ENCODE results near the gene CYB561A3. TPM values are rescaled to one million over a fixed set of nuclear protein-coding genes. Genes with fewer than 3 reads are reported as not detected.

Gene CYB561A3
- total RNA-seq, 2 donors from 2014 or later: 17.3 to 22.8 TPM

DNA sequence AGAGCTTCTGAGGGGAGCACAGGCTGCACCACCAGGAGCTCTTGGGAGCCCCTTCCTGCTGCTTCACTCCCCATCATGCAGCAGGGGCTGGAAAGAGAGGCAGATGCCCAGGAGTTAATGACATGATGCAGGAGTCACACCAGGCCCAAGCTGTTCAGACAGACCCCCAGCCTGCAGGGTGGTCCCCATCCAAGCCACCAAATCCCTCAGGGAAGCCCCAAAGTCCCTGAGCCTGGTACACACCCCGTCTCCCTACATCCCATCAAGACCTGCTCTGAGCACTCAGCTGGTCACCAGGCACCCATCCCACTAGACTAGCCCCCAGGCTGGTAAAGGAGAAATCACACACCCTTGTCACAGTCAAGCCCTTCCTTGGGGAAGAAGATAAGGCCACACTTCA lies 11.3 kb downstream of the CYB561A3 start:
- no peaks in the 10 kb centered on the region for H3K27me3 ChIP-seq (ENCODE audit: control insufficient read depth, insufficient read depth, low read length, poor library complexity, severe bottlenecking)
- 85% methylated on average over 1 of the region's 1 CpG; no CpG with 5 or more reads in 1 of the 2 experiments for WGBS, 2 experiments (ENCODE audit: insufficient coverage in 1 of 2, insufficient read length in 1 of 2)
- no peak overlapping the region for H3K27ac Mint-ChIP-seq
- no peaks in the 10 kb centered on the region for H3K9me3 ChIP-seq (ENCODE audit: control insufficient read depth, low read length)
- H3K27me3 Mint-ChIP-seq (ENCODE audit: insufficient read depth): no peaks in the 10 kb centered on the region
- H3K4me3 ChIP-seq (ENCODE audit: low read length): no peak overlapping the region
- H3K9ac ChIP-seq (ENCODE audit: extremely low read depth, low read length, poor library complexity, severe bottlenecking): no peak overlapping the region
- peaks cover 27% of the 10 kb centered on the region for H3K36me3 Mint-ChIP-seq (ENCODE audit: low read depth)
- no peak overlapping the region for H3K27ac ChIP-seq (ENCODE audit: low read depth, low read length)
- H3K4me3 Mint-ChIP-seq: no peak overlapping the region
- no peaks in the 10 kb centered on the region for H3K9me3 Mint-ChIP-seq
- DNase-seq: no peak
- TF ChIP-seq, protein P1, sequence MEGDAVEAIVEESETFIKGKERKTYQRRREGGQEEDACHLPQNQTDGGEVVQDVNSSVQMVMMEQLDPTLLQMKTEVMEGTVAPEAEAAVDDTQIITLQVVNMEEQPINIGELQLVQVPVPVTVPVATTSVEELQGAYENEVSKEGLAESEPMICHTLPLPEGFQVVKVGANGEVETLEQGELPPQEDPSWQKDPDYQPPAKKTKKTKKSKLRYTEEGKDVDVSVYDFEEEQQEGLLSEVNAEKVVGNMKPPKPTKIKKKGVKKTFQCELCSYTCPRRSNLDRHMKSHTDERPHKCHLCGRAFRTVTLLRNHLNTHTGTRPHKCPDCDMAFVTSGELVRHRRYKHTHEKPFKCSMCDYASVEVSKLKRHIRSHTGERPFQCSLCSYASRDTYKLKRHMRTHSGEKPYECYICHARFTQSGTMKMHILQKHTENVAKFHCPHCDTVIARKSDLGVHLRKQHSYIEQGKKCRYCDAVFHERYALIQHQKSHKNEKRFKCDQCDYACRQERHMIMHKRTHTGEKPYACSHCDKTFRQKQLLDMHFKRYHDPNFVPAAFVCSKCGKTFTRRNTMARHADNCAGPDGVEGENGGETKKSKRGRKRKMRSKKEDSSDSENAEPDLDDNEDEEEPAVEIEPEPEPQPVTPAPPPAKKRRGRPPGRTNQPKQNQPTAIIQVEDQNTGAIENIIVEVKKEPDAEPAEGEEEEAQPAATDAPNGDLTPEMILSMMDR (conservative IDR thresholded peaks at IDR 0.05): no peak
- no peaks in the 10 kb centered on the region for H3K4me1 Mint-ChIP-seq
- H3K36me3 ChIP-seq (ENCODE audit: control insufficient read depth, insufficient read depth, low read length): no peaks in the 10 kb centered on the region
- no peaks in the 10 kb centered on the region for H3K4me1 ChIP-seq (ENCODE audit: control insufficient read depth, insufficient read depth, low read length)

DNA sequence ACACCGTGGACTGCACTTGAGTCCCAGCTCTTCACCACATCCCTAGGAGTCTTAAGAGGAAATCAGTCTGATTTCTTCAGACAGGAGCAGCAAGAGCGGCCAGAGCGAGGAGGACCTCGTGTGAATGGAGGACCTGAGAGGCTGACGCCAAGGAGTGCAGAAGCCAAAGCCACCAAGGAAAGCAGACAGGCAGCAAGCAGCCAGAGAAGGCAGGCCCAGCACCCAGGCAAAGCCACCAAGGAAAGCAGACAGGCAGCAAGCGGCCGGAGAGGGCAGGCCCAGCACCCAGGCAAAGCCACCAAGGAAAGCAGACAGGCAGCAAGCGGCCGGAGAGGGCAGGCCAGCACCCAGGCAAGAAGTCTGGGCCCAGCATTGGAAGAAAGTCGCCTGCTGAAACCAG lies 11.8 kb downstream of the CYB561A3 start:
- Histone ChIP-seq H3K36me3 (ENCODE audit: control insufficient read depth, insufficient read depth, low read length) (no peaks in the 10 kb centered on the region), H3K9ac (ENCODE audit: extremely low read depth, low read length, poor library complexity, severe bottlenecking) (no peak overlapping the region), H3K27me3 (ENCODE audit: control insufficient read depth, insufficient read depth, low read length, poor library complexity, severe bottlenecking) (no peaks in the 10 kb centered on the region), H3K9me3 (ENCODE audit: control insufficient read depth, low read length) (no peaks in the 10 kb centered on the region), H3K4me1 (ENCODE audit: control insufficient read depth, insufficient read depth, low read length) (no peaks in the 10 kb centered on the region), H3K4me3 (ENCODE audit: low read length) (no peak overlapping the region), H3K27ac (ENCODE audit: low read depth, low read length) (no peak overlapping the region)
- Mint-ChIP-seq H3K9me3 (no peaks in the 10 kb centered on the region), H3K27me3 (ENCODE audit: insufficient read depth) (no peaks in the 10 kb centered on the region), H3K36me3 (ENCODE audit: low read depth) (peaks cover 25% of the 10 kb centered on the region), H3K4me1 (no peaks in the 10 kb centered on the region), H3K4me3 (no peak overlapping the region), H3K27ac (no peak overlapping the region)
- TF ChIP-seq, protein P1 (conservative IDR thresholded peaks at IDR 0.05): no peak
- WGBS, 2 experiments (ENCODE audit: insufficient coverage in 1 of 2, insufficient read length in 1 of 2): 93 to 95% methylated on average over 9 to 10 of the region's 10 CpGs
- no peak for DNase-seq

DNA sequence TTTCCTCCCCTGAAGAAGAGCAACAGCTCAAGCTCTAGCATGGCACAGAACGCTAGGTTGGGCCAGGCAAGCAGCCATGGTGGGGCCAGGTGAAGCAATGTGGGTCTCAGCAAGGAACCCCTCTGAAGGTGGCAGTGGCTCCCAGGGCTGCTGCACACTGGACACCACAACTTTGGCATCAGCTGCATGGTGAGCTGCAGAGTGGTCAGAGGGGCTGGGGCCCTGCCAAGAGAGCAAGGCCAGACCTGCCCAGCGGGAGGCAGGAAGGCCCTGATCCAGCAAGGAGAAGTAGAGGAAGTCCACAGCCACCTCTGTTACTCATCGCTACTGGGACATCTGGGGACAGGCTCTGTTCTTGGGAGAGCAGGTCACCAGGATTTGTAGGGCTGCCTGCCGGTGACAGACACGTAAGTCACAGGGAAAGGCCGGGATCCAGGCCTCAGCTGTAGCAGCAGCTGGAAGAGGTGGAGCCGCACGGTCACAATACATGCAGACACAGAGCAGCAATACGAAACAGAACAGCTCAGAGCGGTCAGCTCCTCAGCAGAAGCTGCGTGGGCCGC lies 12.4 kb downstream of the CYB561A3 start:
- Mint-ChIP-seq H3K9me3 (no peaks in the 10 kb centered on the region), H3K27me3 (ENCODE audit: insufficient read depth) (no peaks in the 10 kb centered on the region), H3K4me3 (no peak overlapping the region), H3K4me1 (no peaks in the 10 kb centered on the region), H3K27ac (no peak overlapping the region), H3K36me3 (ENCODE audit: low read depth) (peaks cover 30% of the 10 kb centered on the region)
- H3K27me3 ChIP-seq (ENCODE audit: control insufficient read depth, insufficient read depth, low read length, poor library complexity, severe bottlenecking): no peaks in the 10 kb centered on the region
- WGBS, 2 experiments (ENCODE audit: insufficient coverage in 1 of 2, insufficient read length in 1 of 2): 88 to 93% methylated on average over 6 to 12 of the region's 12 CpGs
- no peak overlapping the region for H3K27ac ChIP-seq (ENCODE audit: low read depth, low read length)
- H3K4me3 ChIP-seq (ENCODE audit: low read length): no peak overlapping the region
- H3K9ac ChIP-seq (ENCODE audit: extremely low read depth, low read length, poor library complexity, severe bottlenecking): no peak overlapping the region
- H3K4me1 ChIP-seq (ENCODE audit: control insufficient read depth, insufficient read depth, low read length): no peaks in the 10 kb centered on the region
- DNase-seq: no peak
- TF ChIP-seq, protein P1 (conservative IDR thresholded peaks at IDR 0.05): no peak
- H3K9me3 ChIP-seq (ENCODE audit: control insufficient read depth, low read length): no peaks in the 10 kb centered on the region
- H3K36me3 ChIP-seq (ENCODE audit: control insufficient read depth, insufficient read depth, low read length): no peaks in the 10 kb centered on the region
